ENCODE results near the gene LTB. TPM values are rescaled to one million over a fixed set of nuclear protein-coding genes. Genes with fewer than 3 reads are reported as not detected.

The LTB gene
- total RNA-seq, 3 donors from 2014 or later: 0.96 to 1.0 TPM; not detected in 1

DNA sequence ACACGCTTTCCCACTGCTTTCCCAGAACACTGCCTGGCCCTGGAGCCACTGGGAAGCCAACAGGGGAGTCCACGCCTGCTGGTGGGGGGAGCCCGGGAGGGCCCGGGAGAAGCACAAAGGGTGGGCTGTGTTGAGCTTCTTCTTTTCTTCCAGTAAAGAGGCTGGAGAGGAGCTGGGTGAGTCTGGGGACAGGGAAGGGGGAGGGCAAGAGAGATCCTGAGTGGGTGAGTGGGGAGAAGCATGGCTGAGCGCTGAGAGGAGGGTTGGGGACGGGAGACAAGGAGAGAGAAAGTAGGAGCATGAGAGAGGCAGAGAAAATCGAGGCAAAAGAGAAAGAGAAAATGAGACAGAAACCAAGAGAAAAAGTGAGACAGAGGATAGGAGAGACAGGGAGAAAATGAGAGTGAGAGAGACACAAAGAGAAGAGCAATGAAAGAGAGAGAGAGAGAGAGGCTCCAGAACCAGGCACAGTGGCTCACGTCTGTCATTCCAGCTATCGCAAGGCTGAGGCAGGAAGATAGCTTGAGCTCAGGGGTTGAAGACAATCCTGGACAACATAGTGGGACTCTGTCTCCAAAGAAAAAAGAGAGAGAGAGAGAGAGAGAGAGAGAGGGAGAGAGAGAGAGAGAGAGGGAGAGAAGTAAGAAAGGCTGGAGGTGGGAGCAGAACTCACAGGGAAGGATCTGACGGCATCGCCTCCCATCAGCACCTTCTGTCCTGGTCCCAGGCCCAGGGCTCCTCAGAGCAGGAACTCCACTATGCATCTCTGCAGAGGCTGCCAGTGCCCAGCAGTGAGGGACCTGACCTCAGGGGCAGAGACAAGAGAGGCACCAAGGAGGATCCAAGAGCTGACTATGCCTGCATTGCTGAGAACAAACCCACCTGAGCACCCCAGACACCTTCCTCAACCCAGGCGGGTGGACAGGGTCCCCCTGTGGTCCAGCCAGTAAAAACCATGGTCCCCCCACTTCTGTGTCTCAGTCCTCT lies 5.9 kb upstream of the LTB start:
- DNase-seq (ENCODE audit: low spot score in 2 of 2): no peak
- H3K27ac ChIP-seq: no peak overlapping the region
- no peaks in the 10 kb centered on the region for H3K9me3 ChIP-seq
- intact Hi-C loops (cut with DNase I; ENCODE audit: low total_unique reads): no loop called here
- H3K36me3 ChIP-seq: no peaks in the 10 kb centered on the region
- H3K27me3 ChIP-seq: no peaks in the 10 kb centered on the region
- no peak overlapping the region for H3K4me3 ChIP-seq
- H3K4me1 ChIP-seq: no peaks in the 10 kb centered on the region
- TF ChIP-seq POLR2A (IDR thresholded peaks at IDR 0.05): no peak
- TF ChIP-seq, protein P1, sequence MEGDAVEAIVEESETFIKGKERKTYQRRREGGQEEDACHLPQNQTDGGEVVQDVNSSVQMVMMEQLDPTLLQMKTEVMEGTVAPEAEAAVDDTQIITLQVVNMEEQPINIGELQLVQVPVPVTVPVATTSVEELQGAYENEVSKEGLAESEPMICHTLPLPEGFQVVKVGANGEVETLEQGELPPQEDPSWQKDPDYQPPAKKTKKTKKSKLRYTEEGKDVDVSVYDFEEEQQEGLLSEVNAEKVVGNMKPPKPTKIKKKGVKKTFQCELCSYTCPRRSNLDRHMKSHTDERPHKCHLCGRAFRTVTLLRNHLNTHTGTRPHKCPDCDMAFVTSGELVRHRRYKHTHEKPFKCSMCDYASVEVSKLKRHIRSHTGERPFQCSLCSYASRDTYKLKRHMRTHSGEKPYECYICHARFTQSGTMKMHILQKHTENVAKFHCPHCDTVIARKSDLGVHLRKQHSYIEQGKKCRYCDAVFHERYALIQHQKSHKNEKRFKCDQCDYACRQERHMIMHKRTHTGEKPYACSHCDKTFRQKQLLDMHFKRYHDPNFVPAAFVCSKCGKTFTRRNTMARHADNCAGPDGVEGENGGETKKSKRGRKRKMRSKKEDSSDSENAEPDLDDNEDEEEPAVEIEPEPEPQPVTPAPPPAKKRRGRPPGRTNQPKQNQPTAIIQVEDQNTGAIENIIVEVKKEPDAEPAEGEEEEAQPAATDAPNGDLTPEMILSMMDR (IDR thresholded peaks at IDR 0.05): no peak
- no peak for TF ChIP-seq POLR2AphosphoS5 (IDR thresholded peaks at IDR 0.05)

DNA sequence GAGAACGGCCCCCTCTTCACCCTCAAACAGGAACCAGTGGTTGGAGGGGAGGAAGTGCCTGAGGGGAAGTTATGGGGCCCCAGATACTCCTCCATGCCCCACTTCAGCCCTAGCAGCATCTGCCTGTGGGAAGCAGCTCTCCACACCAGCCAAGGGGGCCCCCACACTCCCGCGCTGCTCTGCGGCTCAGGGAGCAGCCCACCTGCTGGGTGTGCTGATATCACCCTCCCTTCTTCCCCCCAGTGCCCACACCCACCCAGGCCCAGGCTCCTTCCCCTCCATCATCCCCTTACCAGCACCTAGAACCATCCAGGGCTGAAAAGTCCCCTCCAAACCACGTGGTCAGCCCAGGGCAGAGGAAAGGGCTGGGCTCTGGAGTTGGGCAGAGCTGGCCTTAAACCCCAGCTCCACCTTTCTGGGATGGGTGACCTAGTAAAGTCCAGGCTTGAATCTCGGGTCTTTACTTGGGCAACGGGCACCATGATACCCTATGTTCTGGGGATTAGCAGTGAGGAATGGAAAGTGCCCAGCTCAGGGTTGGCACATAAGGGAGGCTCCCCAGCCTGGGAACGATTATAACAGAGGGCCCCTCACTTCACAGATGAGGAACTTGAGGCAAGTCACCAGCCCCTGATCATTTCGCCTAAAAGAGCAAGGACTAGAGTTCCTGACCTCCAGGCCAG lies 4.5 kb upstream of the LTB start:
- DNase-seq (ENCODE audit: low spot score in 2 of 2): no peak
- no peak overlapping the region for H3K27ac ChIP-seq
- TF ChIP-seq, protein P1 (IDR thresholded peaks at IDR 0.05): no peak
- TF ChIP-seq POLR2A (IDR thresholded peaks at IDR 0.05) (no peak), POLR2AphosphoS5 (IDR thresholded peaks at IDR 0.05) (no peak)
- no peaks in the 10 kb centered on the region for H3K9me3 ChIP-seq
- intact Hi-C loops (cut with DNase I; ENCODE audit: low total_unique reads): no loop called here
- no peaks in the 10 kb centered on the region for H3K27me3 ChIP-seq
- H3K4me1 ChIP-seq: no peaks in the 10 kb centered on the region
- H3K4me3 ChIP-seq: no peak overlapping the region
- no peaks in the 10 kb centered on the region for H3K36me3 ChIP-seq

DNA sequence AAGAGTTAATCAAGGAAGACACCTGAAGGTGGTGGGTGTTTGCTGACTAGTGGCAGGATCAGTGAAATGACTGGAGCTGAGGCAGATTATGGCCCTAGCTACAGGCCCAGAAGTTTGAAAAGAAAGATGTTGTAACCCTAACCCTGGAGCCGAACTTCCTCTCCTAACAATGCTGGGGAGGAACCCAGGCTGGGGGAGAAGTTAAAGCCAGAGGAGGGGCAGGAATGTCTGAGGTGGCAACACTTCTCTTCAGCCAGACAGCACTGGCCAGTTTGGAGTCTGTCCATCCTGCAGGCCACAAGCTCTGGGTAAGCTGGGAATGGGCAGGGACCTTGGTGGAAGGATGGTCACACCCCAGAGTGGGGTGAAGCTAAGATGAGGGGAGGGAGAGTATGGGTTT lies 3.8 kb upstream of the LTB start, which contains the start of gene LST1:
Gene LST1 (plus strand): TSS at position 270 of the 400 bp plus-strand sequence. CDS start 1,023 bp downstream, outside the sequence.
- Histone ChIP-seq H3K9me3 (no peaks in the 10 kb centered on the region), H3K4me3 (no peak within 1 kb of the TSS), H3K27ac (no peak within 1 kb of the TSS), H3K36me3 (no peaks in the 10 kb centered on the region), H3K4me1 (no peaks in the 10 kb centered on the region), H3K27me3 (no peaks in the 10 kb centered on the region)
- no peak for DNase-seq (ENCODE audit: low spot score in 2 of 2)
- TF ChIP-seq POLR2AphosphoS5 (IDR thresholded peaks at IDR 0.05): no peak
- no peak for TF ChIP-seq POLR2A (IDR thresholded peaks at IDR 0.05)
- TF ChIP-seq, protein P1 (IDR thresholded peaks at IDR 0.05): no peak
- intact Hi-C loops (cut with DNase I; ENCODE audit: low total_unique reads): no loop called here

DNA sequence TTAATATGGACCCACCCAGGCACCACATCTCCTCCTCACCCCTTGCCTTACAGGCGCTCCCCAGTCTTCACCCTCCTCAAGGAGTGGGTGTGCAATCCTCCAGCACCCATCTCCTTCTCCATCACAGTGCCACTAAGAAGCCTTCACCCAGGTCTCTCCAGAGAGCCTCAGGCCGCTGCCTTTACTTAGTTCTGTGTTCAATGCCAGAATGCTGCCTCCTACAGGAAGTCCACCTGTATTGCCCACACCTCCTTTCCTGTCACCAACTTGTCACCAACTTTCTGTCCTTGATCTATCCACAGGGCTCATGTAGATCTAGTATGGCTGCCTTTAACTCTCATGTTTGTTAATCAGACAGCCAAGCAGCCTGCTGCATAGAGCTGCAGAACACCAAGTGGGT lies 3.3 kb upstream of the LTB start:
- no peaks in the 10 kb centered on the region for H3K36me3 ChIP-seq
- H3K4me3 ChIP-seq: no peak overlapping the region
- TF ChIP-seq POLR2A (IDR thresholded peaks at IDR 0.05) (no peak), POLR2AphosphoS5 (IDR thresholded peaks at IDR 0.05) (no peak)
- TF ChIP-seq, protein P1 (IDR thresholded peaks at IDR 0.05): no peak
- intact Hi-C loops (cut with DNase I; ENCODE audit: low total_unique reads): no loop called here
- H3K27me3 ChIP-seq: no peaks in the 10 kb centered on the region
- H3K4me1 ChIP-seq: no peaks in the 10 kb centered on the region
- DNase-seq (ENCODE audit: low spot score in 2 of 2): no peak
- no peaks in the 10 kb centered on the region for H3K9me3 ChIP-seq
- no peak overlapping the region for H3K27ac ChIP-seq
